NB4 (cell line): Measurements from ENCODE around the gene SLC22A23.

ENCODE experiments used
- CTCF ChIP-seq: IDR thresholded peaks from one replicate; pipeline ENCODE4 v1.5.1; 2012; ENCODE audit warnings: low read depth, low read length
- MAX ChIP-seq: IDR thresholded peaks from 2 replicates; pipeline ENCODE4 v1.6.1; 2011; ENCODE audit warnings: low read depth, low read length
- MYC ChIP-seq: IDR thresholded peaks from 2 replicates; pipeline ENCODE4 v1.6.1; 2011; ENCODE audit warnings: low read depth, low read length

GRCh38 chr6:3352678-3353077, 104.2 kb downstream of the SLC22A23 start:
- no peak for TF ChIP-seq CTCF
- no peak for TF ChIP-seq MAX
- no peak for TF ChIP-seq MYC
